Transverse colon (tissue), 4 donors: ENCODE measurements around the gene SEBOX. TPM values are rescaled to one million over a fixed set of nuclear protein-coding genes. Genes with fewer than 3 reads are reported as not detected.

Experiments
- DNase-seq: peaks from one replicate; pipeline ENCODE4 v3.0.0-alpha.2; 2019
- H3K27ac ChIP-seq, 4 donors: fragments of 200-600 bp; sonication (generic); 2 replicates each; pipeline ENCODE4 v1.5.1; 2016 to 2018; ENCODE audit warnings: inconsistent platforms in 4 of 4
- H3K27me3 ChIP-seq: fragments of 200-600 bp; sonication (generic); 2 replicates; pipeline ENCODE4 v1.5.1; 2017; ENCODE audit warnings: inconsistent platforms
- H3K36me3 ChIP-seq, 4 donors: fragments of 200-600 bp; sonication (generic); 2 replicates each; pipeline ENCODE4 v1.5.1; 2017 to 2019; ENCODE audit warnings: inconsistent platforms in 4 of 4
- H3K4me1 ChIP-seq, 4 donors: fragments of 200-600 bp; sonication (generic); 2 replicates each; pipeline ENCODE4 v1.5.1; 2017 to 2020; ENCODE audit warnings: inconsistent platforms in 4 of 4
- H3K4me3 ChIP-seq, 4 donors: fragments of 200-600 bp; sonication (generic); 1 replicate in 1 of 4; 2 replicates in 3 of 4; pipeline versions ENCODE4 v1.5.1 to v1.6.1; 2017 to 2019; ENCODE audit warnings: inconsistent platforms in 4 of 4
- H3K9me3 ChIP-seq, 2 donors: fragments of 200-600 bp; sonication (generic); 2 replicates each; pipeline ENCODE4 v1.5.1; 2017 to 2019; ENCODE audit warnings: inconsistent platforms in 2 of 2
- EP300 ChIP-seq: sonication (generic); formaldehyde crosslinking; IDR thresholded peaks from one replicate; pipeline ENCODE4 v1.6.1; 2017; ENCODE audit warnings: antibody characterized with exemption, low read depth
- POLR2A ChIP-seq: fragments of 450-650 bp; IDR thresholded peaks from one replicate; pipeline ENCODE4 v1.6.1; 2016; ENCODE audit warnings: antibody characterized with exemption, mild to moderate bottlenecking, moderate library complexity
- POLR2AphosphoS5 ChIP-seq, 3 donors: sonication (generic); formaldehyde crosslinking; IDR thresholded peaks; one replicate each; pipeline ENCODE4 v1.6.1; 2016; ENCODE audit warnings: antibody characterized with exemption in 3 of 3
- WGBS, 2 donors: methylation state at CpG; one replicate each; pipeline ENCODE4 v1.1.5; 2018; ENCODE audit warnings: low coverage in 1 of 2; 5-methylcytosine and 5-hydroxymethylcytosine counted together
- in situ Hi-C, 4 donors: fragments of 200-750 bp; cut with MboI; loops; one replicate each; pipeline versions ENCODE4 v1.15.0 to v1.15.1; 2017; ENCODE audit warnings: low sequenced_read_pairs in 3 of 4, low pct_ligation_motif_present in 1 of 4, low pct_unique_long_range_greater_than_20kb in 1 of 4
- intact Hi-C: fragments of 100-400 bp; cut with DNase I; formaldehyde crosslinking; loops from one replicate; pipeline ENCODE4 v1.15.1; 2023; ENCODE audit warnings: low total_unique reads
- total RNA-seq, 4 donors: library from RNA; depleted of rRNA; stranded (reverse); fragments of >200 nt; gene quantifications; one replicate each; pipeline ENCODE4 v1.1.0, GENCODE V29; 2016
- TF ChIP-seq, protein P1 (sequence below), 5 experiments: fragments of 200-600 bp in 3 of 5; fragments of 450-650 bp in 2 of 5; sonication (generic) in 3 of 5; IDR thresholded peaks; 1 replicate in 2 of 5; 2 replicates in 3 of 5; pipeline ENCODE4 v1.5.1; 2016 to 2017; ENCODE audit warnings: antibody characterized with exemption in 5 of 5, inconsistent platforms in 3 of 5, mild to moderate bottlenecking in 2 of 5, moderate library complexity in 1 of 5

The SEBOX gene
- total RNA-seq, 4 donors from 2014 or later: not detected

DNA sequence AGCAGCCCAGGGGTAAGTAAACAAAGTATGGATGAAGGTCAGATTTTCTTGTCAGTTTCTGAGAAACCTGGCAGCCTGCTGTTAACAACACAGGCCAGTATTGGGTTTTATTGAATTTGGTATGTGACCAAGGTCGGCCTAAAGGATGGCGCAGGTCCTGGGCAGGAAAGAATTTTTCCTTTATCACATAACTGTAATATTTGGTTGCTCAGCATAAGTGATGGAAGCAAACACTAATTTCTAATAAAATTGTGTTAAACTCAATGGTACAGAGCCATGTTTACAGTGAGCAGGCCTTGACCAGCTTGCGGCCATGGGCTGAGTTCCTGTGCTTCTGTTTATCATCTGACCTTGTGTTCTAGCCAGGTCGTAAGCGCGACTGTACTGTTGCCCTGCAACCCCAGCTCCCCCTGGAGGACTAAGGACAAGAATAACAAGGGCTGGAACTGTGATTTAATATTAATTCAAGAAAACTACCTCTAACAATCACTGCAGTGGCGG lies 18.2 kb downstream of the SEBOX start:
- no peaks in the 10 kb centered on the region for H3K4me1 ChIP-seq
- H3K9me3 ChIP-seq: no peaks in the 10 kb centered on the region
- intact Hi-C loops: no loop called here
- peak overlapping the region in 1 of 4 donors; percentile 19 for H3K27ac ChIP-seq
- no peak for DNase-seq
- no peaks in the 10 kb centered on the region for H3K27me3 ChIP-seq
- 75 to 78% methylated on average over 5 to 7 of the region's 7 CpGs for WGBS, 2 donors
- TF ChIP-seq POLR2A (no peak), EP300 (no peak), POLR2AphosphoS5 (IDR thresholded peaks at IDR 0.05) (no peak)
- TF ChIP-seq, protein P1, sequence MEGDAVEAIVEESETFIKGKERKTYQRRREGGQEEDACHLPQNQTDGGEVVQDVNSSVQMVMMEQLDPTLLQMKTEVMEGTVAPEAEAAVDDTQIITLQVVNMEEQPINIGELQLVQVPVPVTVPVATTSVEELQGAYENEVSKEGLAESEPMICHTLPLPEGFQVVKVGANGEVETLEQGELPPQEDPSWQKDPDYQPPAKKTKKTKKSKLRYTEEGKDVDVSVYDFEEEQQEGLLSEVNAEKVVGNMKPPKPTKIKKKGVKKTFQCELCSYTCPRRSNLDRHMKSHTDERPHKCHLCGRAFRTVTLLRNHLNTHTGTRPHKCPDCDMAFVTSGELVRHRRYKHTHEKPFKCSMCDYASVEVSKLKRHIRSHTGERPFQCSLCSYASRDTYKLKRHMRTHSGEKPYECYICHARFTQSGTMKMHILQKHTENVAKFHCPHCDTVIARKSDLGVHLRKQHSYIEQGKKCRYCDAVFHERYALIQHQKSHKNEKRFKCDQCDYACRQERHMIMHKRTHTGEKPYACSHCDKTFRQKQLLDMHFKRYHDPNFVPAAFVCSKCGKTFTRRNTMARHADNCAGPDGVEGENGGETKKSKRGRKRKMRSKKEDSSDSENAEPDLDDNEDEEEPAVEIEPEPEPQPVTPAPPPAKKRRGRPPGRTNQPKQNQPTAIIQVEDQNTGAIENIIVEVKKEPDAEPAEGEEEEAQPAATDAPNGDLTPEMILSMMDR (IDR thresholded peaks at IDR 0.05): no peak
- H3K36me3 ChIP-seq: peaks cover 0 to 64% (median 26%) of the 10 kb centered on the region in 4 donors
- in situ Hi-C loops: no loop called here
- no peak overlapping the region for H3K4me3 ChIP-seq

DNA sequence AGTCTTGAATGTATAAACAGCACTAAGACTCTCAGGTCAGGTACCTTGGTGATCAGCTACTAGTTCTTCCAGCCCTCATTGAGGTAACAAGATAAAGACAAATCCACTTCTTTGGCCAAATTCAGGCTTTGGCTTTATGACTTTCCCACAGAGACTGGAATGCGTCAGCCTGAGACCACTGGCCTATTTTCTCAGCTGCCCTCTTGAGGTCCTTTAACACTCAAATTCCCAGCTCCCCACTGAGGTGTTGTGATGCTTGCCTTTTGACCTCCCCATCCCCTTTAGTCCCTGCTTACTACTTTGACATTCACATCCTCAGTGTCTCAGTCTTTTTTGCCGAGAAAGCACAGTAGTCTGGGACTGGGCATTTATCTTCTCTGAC lies 18.8 kb downstream of the SEBOX start:
- no peak overlapping the region for H3K27ac ChIP-seq
- intact Hi-C loops: no loop called here

DNA sequence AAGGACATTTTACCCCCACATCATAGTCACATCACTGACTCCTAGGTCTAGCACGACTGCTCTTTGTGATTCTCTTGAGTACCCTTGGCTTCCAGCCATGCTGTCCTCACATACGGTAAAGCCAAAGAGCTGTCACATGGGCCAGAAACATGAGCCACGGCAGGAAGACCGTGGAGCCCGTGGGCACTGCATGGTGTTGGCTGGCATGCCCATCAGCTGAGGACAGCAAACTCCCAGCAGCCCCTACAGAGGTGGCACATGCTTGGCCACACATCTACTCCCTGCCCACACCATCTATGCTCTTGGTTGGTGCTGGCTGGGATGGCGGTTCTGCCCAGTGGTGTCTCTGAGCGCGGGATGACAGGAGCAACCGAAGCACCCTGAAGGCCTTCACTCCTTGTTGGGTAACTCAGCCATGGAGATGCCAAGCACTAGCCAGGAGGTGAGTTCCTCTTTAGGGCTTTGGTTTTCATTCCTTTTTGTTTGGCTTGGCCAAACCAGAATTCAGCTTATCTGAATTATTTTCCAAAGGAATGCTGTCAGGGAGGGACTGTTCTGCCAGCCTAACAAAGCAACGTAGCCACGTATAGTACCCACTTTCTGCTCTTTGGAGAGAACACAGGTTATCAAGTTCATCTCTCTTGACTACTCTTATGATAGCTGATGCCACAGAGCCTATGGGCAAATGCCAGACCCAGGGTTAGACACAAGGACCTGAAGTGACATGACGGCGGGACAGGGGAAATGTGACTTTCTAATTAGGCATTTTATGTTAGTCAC lies 19.4 kb downstream of the SEBOX start:
- H3K4me1 ChIP-seq: no peaks in the 10 kb centered on the region
- peaks cover 0 to 62% (median 30%) of the 10 kb centered on the region in 4 donors for H3K36me3 ChIP-seq
- 77 to 87% methylated on average over 3 to 13 of the region's 13 CpGs for WGBS, 2 donors
- no peaks in the 10 kb centered on the region for H3K27me3 ChIP-seq
- no peak overlapping the region for H3K27ac ChIP-seq
- no peak for DNase-seq
- in situ Hi-C loops (no loop called here), intact Hi-C loops (no loop called here)
- TF ChIP-seq POLR2AphosphoS5 (IDR thresholded peaks at IDR 0.05) (peak in 2 of 3 donors; percentile 5 to 28), POLR2A (no peak)
- no peaks in the 10 kb centered on the region for H3K9me3 ChIP-seq
- H3K4me3 ChIP-seq: no peak overlapping the region

More for the DNA sequence above, 18.8 kb downstream of the SEBOX start:
- TF ChIP-seq POLR2A: no peak
- TF ChIP-seq EP300: no peak
- TF ChIP-seq, protein P1 (IDR thresholded peaks at IDR 0.05): no peak
- TF ChIP-seq POLR2AphosphoS5 (IDR thresholded peaks at IDR 0.05): no peak
- Histone ChIP-seq H3K4me1 (no peaks in the 10 kb centered on the region), H3K4me3 (no peak overlapping the region), H3K27me3 (no peaks in the 10 kb centered on the region), H3K36me3 (peaks cover 0 to 64% (median 29%) of the 10 kb centered on the region in 4 donors), H3K9me3 (no peaks in the 10 kb centered on the region)
- no peak for DNase-seq
- in situ Hi-C loops: no loop called here
- 76 to 82% methylated on average over 2 of the region's 2 CpGs for WGBS, 2 donors

DNA sequence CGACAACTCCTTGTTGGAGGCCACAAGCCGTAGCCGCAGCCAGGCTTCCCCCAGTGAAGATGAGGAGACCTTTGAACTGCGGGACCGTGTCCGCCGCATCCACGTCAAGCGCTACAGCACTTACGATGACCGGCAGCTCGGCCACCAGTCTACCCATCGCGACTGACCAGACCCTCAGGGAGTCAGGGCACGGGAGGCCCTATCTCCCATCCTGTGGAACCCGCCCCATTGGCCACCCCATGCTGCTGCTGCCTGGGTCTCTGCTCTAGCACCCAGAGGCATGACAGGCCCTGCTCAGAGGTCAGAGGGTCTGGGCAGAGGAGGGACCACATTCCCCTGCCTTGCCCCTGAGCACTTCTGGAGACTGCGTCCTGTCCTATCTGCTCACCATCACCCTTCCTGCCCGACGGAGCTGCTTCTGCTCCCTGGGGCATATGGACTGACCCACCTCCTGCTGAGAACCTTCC lies 20.5 kb downstream of the SEBOX start:
- H3K27ac ChIP-seq: no peak overlapping the region
- in situ Hi-C loops: no loop called here
- H3K4me3 ChIP-seq: no peak overlapping the region
- 95 to 100% methylated on average over 3 to 19 of the region's 19 CpGs for WGBS, 2 donors
- no peaks in the 10 kb centered on the region for H3K27me3 ChIP-seq
- H3K4me1 ChIP-seq: no peaks in the 10 kb centered on the region
- no peak for DNase-seq
- no peak for TF ChIP-seq POLR2AphosphoS5 (IDR thresholded peaks at IDR 0.05)
- TF ChIP-seq, protein P1 (IDR thresholded peaks at IDR 0.05): no peak
- TF ChIP-seq POLR2A: no peak
- no peak for TF ChIP-seq EP300
- H3K36me3 ChIP-seq: peaks cover 0 to 55% (median 31%) of the 10 kb centered on the region in 4 donors
- H3K9me3 ChIP-seq: no peaks in the 10 kb centered on the region
- intact Hi-C loops: no loop called here
